Adrenal gland (tissue), 5 donors: Measurements from ENCODE around the gene OR13C9.

Experiments used
- POLR2A ChIP-seq, 2 donors: fragments of 450-650 bp; IDR thresholded peaks; one replicate each; pipeline ENCODE4 v1.6.1; 2017; ENCODE audit warnings: antibody characterized with exemption in 2 of 2, mild to moderate bottlenecking in 2 of 2, moderate library complexity in 1 of 2
- TF ChIP-seq, protein P1 (sequence below), 6 experiments: fragments of 450-650 bp in 4 of 6; fragments of 200-600 bp in 2 of 6; sonication (generic) in 1 of 6; IDR thresholded peaks; 1 replicate in 5 of 6; 2 replicates in 1 of 6; pipeline versions ENCODE4 v1.5.1 to v1.8.0; 2016 to 2021; ENCODE audit warnings: antibody characterized with exemption in 6 of 6, mild to moderate bottlenecking in 2 of 6, moderate library complexity in 1 of 6
- donor health status: DM: no; HTN: no; CAD: no.

DNA sequence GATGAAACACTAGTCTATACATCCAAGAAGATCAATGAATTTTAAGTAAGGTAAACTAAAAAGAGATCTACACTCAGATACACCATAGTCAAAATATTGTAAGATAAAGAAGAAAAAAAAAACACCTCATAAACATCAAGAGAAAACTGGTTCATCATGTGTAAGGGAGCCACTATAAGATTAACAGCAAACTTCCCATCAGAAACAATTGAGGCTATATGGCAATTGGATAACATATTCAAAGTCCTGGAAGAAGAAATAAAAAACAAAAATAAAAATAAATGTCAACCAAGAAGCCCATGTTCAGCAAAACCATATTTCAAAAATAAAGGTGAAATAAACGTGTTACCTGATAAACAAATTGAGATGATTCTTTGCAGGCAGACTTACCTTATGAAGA is 45.4 kb downstream of the OR13C9 start:
- TF ChIP-seq, protein P1, sequence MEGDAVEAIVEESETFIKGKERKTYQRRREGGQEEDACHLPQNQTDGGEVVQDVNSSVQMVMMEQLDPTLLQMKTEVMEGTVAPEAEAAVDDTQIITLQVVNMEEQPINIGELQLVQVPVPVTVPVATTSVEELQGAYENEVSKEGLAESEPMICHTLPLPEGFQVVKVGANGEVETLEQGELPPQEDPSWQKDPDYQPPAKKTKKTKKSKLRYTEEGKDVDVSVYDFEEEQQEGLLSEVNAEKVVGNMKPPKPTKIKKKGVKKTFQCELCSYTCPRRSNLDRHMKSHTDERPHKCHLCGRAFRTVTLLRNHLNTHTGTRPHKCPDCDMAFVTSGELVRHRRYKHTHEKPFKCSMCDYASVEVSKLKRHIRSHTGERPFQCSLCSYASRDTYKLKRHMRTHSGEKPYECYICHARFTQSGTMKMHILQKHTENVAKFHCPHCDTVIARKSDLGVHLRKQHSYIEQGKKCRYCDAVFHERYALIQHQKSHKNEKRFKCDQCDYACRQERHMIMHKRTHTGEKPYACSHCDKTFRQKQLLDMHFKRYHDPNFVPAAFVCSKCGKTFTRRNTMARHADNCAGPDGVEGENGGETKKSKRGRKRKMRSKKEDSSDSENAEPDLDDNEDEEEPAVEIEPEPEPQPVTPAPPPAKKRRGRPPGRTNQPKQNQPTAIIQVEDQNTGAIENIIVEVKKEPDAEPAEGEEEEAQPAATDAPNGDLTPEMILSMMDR (IDR thresholded peaks at IDR 0.05): no peak
- TF ChIP-seq POLR2A (IDR thresholded peaks at IDR 0.05): no peak
